HEK293T (cell line): ENCODE data around the gene AHCTF1.

ENCODE experiments used
- L3MBTL2 ChIP-seq: fragments of 450-650 bp; conservative IDR thresholded peaks from 2 replicates; pipeline ENCODE4 v1.6.1; 2016; ENCODE audit warnings: mild to moderate bottlenecking
- SP1 ChIP-seq: fragments of 450-650 bp; IDR thresholded peaks from 2 replicates; pipeline ENCODE4 v1.6.1; 2017

- no peak for TF ChIP-seq SP1
- TF ChIP-seq L3MBTL2, result no peak
Measured at GRCh38 chr1:246820666-246821065, 111.1 kb downstream of the AHCTF1 start.
